Type B pancreatic cell (in vitro differentiated cells): ENCODE measurements around the gene FBXL20. TPM values are rescaled to one million over a fixed set of nuclear protein-coding genes. Genes with fewer than 3 reads are reported as not detected.

Experiments
- DNase-seq: peaks from one replicate; pipeline ENCODE4 v3.0.0; 2021; ENCODE audit warnings: mixed read lengths; ENCODE audit not compliant: unreplicated experiment; ENCODE audit errors: extremely low spot score
- H3K27ac Mint-ChIP-seq: 2 replicates; pipeline ENCODE4 v1.8.0; 2021; ENCODE audit warnings: mild to moderate bottlenecking, mixed read lengths
- H3K27me3 Mint-ChIP-seq: 2 replicates; pipeline ENCODE4 v1.8.0; 2021; ENCODE audit warnings: mixed read lengths
- H3K36me3 Mint-ChIP-seq: 2 replicates; pipeline ENCODE4 v1.8.0; 2021; ENCODE audit warnings: mixed read lengths
- H3K4me1 Mint-ChIP-seq: one replicate; pipeline ENCODE4 v1.8.0; 2021; ENCODE audit warnings: mixed read lengths; ENCODE audit not compliant: unreplicated experiment
- H3K4me3 Mint-ChIP-seq: 2 replicates; pipeline ENCODE4 v1.8.0; 2021; ENCODE audit warnings: mild to moderate bottlenecking, mixed read lengths
- H3K9me3 Mint-ChIP-seq: 2 replicates; pipeline ENCODE4 v1.8.0; 2021; ENCODE audit warnings: mixed read lengths
- total RNA-seq: library from RNA; stranded (reverse); gene quantifications from 2 replicates; pipeline ENCODE4 v1.2.1, GENCODE V29; 2021; ENCODE audit warnings: low replicate concordance
- TF ChIP-seq, protein P1 (sequence below): fragments of 200-600 bp; sonication (generic); conservative IDR thresholded peaks from 2 replicates; pipeline ENCODE4 v1.5.0; 2021; ENCODE audit warnings: antibody characterized with exemption, mild to moderate bottlenecking

FBXL20 gene
- total RNA-seq, 1 donor from 2014 or later: 21.6 TPM

DNA sequence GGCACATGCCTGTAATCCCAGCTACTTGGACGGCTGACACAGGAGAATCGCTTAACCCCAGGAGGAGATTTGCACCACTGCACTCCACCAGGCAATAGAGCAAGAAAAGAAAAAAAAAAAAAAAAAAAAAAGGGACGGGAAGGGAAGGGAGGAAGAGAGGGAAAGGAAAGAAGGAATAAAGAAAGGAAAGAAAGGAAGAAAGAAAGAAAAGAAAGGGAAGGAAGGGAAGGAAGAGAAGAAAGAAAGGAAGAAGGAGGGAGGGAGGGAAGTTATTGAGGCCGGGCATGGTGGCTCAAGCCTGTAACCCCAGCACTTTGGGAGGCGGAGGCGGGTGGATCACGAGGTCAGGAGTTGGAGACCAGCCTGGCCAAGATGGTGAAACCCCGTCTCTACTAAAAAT is 125.3 kb downstream of the FBXL20 start:
- Mint-ChIP-seq H3K36me3 (peaks cover 7% of the 10 kb centered on the region), H3K4me3 (no peak overlapping the region), H3K27me3 (no peaks in the 10 kb centered on the region), H3K4me1 (no peaks in the 10 kb centered on the region), H3K9me3 (no peaks in the 10 kb centered on the region), H3K27ac (no peak overlapping the region)
- no peak for DNase-seq
- TF ChIP-seq, protein P1, sequence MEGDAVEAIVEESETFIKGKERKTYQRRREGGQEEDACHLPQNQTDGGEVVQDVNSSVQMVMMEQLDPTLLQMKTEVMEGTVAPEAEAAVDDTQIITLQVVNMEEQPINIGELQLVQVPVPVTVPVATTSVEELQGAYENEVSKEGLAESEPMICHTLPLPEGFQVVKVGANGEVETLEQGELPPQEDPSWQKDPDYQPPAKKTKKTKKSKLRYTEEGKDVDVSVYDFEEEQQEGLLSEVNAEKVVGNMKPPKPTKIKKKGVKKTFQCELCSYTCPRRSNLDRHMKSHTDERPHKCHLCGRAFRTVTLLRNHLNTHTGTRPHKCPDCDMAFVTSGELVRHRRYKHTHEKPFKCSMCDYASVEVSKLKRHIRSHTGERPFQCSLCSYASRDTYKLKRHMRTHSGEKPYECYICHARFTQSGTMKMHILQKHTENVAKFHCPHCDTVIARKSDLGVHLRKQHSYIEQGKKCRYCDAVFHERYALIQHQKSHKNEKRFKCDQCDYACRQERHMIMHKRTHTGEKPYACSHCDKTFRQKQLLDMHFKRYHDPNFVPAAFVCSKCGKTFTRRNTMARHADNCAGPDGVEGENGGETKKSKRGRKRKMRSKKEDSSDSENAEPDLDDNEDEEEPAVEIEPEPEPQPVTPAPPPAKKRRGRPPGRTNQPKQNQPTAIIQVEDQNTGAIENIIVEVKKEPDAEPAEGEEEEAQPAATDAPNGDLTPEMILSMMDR: no peak

GRCh38 chr17:39271546-39271945 is 129.9 kb downstream of the FBXL20 start:
- Mint-ChIP-seq H3K27me3 (no peaks in the 10 kb centered on the region), H3K36me3 (peaks cover 12% of the 10 kb centered on the region), H3K4me1 (no peaks in the 10 kb centered on the region), H3K4me3 (no peak overlapping the region), H3K27ac (no peak overlapping the region), H3K9me3 (no peaks in the 10 kb centered on the region)
- TF ChIP-seq, protein P1: no peak
- DNase-seq: no peak

DNA sequence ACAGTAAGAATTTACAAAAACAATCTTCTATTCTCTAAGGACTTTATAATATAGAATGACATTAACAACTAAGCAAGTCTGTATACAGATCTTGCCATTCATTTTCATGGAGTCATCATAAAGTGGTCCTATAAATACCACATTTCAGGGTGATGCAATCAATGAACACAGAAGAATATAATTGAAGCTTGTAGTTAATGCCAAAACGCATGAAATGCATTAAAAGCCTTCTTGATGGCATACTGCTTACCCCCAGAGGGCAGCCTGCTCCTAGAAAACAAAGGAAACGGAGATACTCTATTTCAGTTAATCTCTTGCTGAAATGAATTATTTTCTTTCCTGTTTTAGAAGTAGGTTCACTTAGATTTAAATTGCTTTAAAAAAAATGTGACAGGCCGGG is 130.5 kb downstream of the FBXL20 start:
- H3K27ac Mint-ChIP-seq: no peak overlapping the region
- peaks cover 12% of the 10 kb centered on the region for H3K36me3 Mint-ChIP-seq
- no peak overlapping the region for H3K4me3 Mint-ChIP-seq
- no peaks in the 10 kb centered on the region for H3K4me1 Mint-ChIP-seq
- no peaks in the 10 kb centered on the region for H3K27me3 Mint-ChIP-seq
- no peak for DNase-seq
- H3K9me3 Mint-ChIP-seq: no peaks in the 10 kb centered on the region
- TF ChIP-seq, protein P1: peak; percentile 61

GRCh38 chr17:39264119-39264518 is 137.3 kb downstream of the FBXL20 start:
- Mint-ChIP-seq H3K27me3 (no peaks in the 10 kb centered on the region), H3K9me3 (no peaks in the 10 kb centered on the region), H3K4me1 (no peaks in the 10 kb centered on the region), H3K36me3 (peaks cover 17% of the 10 kb centered on the region), H3K27ac (no peak overlapping the region), H3K4me3 (no peak overlapping the region)
- DNase-seq: no peak
- TF ChIP-seq, protein P1: no peak

GRCh38 chr17:39261286-39261685 is 140.1 kb downstream of the FBXL20 start:
- Mint-ChIP-seq H3K4me1 (no peaks in the 10 kb centered on the region), H3K27me3 (no peaks in the 10 kb centered on the region), H3K27ac (no peak overlapping the region), H3K9me3 (no peaks in the 10 kb centered on the region), H3K4me3 (no peak overlapping the region), H3K36me3 (peaks cover 10% of the 10 kb centered on the region)
- TF ChIP-seq, protein P1: peak; percentile 40
- no peak for DNase-seq
